GM12874 (cell line): ENCODE measurements around the gene HBA2.
"Not testable (repeated sequence)": the region's sequence is repeated elsewhere in the genome, so short reads cannot be mapped to it uniquely, and the experiment has no call there.

Source experiments
- TF ChIP-seq, protein P1 (sequence below): IDR thresholded peaks from 2 replicates; pipeline ENCODE4 v1.5.1; 2011; ENCODE audit warnings: low read depth, mild to moderate bottlenecking, control low read depth, low read length, moderate library complexity; ENCODE audit not compliant: insufficient read depth

Gene HBA2

DNA sequence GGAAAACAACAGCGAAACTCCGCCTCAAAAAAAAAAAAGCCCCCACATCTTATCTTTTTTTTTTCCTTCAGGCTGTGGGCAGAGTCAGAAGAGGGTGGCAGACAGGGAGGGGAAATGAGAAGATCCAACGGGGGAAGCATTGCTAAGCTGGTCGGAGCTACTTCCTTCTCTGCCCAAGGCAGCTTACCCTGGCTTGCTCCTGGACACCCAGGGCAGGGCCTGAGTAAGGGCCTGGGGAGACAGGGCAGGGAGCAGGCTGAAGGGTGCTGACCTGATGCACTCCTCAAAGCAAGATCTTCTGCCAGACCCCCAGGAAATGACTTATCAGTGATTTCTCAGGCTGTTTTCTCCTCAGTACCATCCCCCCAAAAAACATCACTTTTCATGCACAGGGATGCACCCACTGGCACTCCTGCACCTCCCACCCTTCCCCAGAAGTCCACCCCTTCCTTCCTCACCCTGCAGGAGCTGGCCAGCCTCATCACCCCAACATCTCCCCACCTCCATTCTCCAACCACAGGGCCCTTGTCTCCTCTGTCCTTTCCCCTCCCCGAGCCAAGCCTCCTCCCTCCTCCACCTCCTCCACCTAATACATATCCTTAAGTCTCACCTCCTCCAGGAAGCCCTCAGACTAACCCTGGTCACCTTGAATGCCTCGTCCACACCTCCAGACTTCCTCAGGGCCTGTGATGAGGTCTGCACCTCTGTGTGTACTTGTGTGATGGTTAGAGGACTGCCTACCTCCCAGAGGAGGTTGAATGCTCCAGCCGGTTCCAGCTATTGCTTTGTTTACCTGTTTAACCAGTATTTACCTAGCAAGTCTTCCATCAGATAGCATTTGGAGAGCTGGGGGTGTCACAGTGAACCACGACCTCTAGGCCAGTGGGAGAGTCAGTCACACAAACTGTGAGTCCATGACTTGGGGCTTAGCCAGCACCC is 2.6 kb downstream of the HBA2 start:
- TF ChIP-seq, protein P1, sequence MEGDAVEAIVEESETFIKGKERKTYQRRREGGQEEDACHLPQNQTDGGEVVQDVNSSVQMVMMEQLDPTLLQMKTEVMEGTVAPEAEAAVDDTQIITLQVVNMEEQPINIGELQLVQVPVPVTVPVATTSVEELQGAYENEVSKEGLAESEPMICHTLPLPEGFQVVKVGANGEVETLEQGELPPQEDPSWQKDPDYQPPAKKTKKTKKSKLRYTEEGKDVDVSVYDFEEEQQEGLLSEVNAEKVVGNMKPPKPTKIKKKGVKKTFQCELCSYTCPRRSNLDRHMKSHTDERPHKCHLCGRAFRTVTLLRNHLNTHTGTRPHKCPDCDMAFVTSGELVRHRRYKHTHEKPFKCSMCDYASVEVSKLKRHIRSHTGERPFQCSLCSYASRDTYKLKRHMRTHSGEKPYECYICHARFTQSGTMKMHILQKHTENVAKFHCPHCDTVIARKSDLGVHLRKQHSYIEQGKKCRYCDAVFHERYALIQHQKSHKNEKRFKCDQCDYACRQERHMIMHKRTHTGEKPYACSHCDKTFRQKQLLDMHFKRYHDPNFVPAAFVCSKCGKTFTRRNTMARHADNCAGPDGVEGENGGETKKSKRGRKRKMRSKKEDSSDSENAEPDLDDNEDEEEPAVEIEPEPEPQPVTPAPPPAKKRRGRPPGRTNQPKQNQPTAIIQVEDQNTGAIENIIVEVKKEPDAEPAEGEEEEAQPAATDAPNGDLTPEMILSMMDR, result no peak

DNA sequence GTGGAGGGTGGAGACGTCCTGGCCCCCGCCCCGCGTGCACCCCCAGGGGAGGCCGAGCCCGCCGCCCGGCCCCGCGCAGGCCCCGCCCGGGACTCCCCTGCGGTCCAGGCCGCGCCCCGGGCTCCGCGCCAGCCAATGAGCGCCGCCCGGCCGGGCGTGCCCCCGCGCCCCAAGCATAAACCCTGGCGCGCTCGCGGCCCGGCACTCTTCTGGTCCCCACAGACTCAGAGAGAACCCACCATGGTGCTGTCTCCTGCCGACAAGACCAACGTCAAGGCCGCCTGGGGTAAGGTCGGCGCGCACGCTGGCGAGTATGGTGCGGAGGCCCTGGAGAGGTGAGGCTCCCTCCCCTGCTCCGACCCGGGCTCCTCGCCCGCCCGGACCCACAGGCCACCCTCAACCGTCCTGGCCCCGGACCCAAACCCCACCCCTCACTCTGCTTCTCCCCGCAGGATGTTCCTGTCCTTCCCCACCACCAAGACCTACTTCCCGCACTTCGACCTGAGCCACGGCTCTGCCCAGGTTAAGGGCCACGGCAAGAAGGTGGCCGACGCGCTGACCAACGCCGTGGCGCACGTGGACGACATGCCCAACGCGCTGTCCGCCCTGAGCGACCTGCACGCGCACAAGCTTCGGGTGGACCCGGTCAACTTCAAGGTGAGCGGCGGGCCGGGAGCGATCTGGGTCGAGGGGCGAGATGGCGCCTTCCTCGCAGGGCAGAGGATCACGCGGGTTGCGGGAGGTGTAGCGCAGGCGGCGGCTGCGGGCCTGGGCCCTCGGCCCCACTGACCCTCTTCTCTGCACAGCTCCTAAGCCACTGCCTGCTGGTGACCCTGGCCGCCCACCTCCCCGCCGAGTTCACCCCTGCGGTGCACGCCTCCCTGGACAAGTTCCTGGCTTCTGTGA is 4.1 kb downstream of the HBA2 start, which contains the start of gene HBA1:
Gene HBA1, plus strand, starts transcription at position 204 of the 906 bp plus-strand sequence. Its CDS starts 37 bp downstream, at position 241.
- TF ChIP-seq, protein P1, result not testable (repeated sequence)

DNA sequence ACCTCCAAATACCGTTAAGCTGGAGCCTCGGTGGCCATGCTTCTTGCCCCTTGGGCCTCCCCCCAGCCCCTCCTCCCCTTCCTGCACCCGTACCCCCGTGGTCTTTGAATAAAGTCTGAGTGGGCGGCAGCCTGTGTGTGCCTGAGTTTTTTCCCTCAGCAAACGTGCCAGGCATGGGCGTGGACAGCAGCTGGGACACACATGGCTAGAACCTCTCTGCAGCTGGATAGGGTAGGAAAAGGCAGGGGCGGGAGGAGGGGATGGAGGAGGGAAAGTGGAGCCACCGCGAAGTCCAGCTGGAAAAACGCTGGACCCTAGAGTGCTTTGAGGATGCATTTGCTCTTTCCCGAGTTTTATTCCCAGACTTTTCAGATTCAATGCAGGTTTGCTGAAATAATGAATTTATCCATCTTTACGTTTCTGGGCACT is 4.7 kb downstream of the HBA2 start:
- TF ChIP-seq, protein P1, result no peak

DNA sequence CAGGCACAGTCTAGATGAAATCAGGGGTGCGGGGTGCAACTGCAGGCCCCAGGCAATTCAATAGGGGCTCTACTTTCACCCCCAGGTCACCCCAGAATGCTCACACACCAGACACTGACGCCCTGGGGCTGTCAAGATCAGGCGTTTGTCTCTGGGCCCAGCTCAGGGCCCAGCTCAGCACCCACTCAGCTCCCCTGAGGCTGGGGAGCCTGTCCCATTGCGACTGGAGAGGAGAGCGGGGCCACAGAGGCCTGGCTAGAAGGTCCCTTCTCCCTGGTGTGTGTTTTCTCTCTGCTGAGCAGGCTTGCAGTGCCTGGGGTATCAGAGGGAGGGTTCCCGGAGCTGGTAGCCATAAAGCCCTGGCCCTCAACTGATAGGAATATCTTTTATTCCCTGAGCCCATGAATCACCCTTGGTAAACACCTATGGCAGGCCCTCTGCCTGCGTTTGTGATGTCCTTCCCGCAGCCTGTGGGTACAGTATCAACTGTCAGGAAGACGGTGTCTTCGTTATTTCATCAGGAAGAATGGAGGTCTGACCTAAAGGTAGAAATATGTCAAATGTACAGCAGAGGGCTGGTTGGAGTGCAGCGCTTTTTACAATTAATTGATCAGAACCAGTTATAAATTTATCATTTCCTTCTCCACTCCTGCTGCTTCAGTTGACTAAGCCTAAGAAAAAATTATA is 5.4 kb downstream of the HBA2 start:
- TF ChIP-seq, protein P1, result no peak

DNA sequence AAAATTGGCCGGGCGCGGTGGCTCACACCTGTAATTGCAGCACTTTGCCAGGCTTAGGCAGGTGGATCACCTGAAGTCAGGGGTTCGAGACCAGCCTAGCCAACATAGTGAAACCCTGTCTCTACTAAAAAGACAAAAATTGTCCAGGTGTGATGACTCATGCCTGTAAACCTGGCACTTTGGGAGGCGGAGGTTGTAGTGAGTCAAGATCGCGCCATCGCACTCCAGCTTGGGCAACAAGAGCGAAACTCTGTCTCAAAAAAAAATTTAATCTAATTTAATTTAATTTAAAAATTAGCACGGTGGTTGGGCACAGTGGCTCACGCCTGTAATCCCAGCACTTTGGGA is 6.0 kb downstream of the HBA2 start:
- TF ChIP-seq, protein P1, result no peak

DNA sequence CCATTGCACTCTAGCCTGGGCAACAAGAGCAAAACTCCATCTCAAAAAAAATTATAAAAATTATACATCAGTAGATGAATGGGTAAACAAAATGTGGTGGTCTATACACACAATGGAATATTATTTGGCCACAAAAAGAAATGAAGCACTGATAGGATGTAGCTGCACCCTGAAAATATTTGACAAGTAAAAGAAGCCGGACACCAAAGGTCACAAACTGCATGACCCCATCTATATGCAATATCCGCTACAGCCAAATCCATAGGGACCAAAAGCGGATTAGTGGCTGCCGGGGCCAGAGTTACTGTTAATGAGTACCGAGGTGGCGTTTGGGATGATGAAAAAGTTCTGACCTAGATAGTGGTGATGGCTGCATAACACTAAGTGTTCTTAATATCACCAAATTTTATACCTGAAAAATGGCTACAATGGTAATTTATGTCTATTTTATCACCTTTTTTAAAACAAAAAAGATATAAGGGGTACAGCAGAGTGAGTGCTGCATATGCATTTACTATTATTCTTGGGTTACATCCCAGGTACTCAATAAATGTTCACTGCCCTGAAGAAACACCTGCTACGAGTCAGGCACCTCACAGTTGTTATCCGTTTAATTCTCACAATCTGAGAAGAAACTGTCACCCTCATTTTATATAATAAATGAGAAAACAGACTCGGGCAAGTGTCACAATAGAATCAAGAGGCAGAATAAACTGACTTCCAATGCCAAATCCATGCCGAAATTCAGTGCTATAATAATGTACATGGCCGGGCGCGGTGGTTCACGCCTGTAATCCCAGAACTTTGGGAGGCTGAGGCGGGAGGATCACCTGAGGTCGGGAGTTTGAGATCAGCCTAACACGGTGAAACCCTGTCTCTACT is 6.8 kb downstream of the HBA2 start:
- TF ChIP-seq, protein P1, result no peak
